ENCODE measurements around the gene AHNAK. TPM values are rescaled to one million over a fixed set of nuclear protein-coding genes. Genes with fewer than 3 reads are reported as not detected.
A peak's percentile ranks its signal among the peaks of the same experiment; 100 is the strongest.

Gene AHNAK
- total RNA-seq, 1 donor from 2014 or later, result 479 TPM

DNA sequence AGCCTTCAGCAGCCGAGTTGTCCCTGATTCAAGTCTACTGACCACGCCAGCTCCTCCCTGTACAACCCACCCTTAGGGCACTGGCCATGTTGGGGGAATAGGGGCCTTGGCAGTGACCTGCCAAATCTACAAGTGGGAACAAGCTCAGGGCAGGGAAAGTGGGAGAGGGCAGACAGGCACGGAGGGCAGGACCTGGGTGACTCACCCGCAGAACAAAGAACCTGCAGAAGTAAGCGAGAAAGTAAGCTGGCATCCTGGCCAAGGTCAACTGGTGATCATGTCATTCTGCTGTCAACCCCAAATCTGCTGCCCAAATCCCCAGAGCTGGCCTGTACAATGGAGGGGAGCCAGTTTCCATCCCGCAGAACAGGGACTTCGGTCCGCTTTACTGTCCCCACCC, 135.6 kb downstream of the AHNAK start:
- no peak for DNase-seq (ENCODE audit: low read depth, low spot score)

DNA sequence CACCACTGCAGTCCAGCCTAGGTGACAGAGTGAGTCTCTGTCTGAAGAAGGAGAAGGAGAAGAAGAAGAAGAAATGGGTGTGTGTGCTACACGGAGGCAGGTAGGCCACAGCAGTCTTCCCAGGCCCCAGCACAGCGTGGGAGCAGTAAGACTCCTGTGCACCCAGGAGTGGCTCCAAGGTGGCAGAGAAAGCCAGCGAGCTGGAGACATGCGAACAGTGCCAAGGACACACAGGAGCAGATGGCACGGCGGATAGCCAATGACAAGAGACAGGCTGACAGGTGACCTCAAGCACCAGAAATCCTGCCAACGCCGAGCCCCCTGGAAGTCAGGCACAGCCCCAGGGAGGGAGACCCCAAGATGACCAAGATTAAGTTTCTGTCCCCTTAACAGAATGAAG, 136.8 kb downstream of the AHNAK start:
- DNase-seq (ENCODE audit: low read depth, low spot score), result no peak

DNA sequence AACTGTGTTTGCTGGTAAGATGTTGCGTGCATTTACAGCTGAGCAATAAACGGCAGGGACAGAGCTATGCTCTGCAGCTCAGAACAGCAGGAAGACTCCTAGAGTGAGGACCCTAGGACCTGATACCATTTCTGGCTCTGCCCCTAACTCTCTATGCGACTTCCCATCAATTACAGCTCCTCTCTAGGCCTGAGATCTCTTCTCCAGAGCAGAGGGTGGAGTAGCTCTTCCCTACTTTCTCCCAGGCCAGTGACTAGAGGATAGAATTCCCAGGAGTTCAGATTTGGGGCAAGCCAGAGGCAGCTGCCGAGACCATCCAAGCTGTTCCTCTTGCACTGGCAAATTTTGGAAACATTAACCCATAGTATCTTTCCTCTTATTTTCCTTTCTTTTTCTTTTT, 140.6 kb downstream of the AHNAK start:
- no peak for DNase-seq (ENCODE audit: low read depth, low spot score)

DNA sequence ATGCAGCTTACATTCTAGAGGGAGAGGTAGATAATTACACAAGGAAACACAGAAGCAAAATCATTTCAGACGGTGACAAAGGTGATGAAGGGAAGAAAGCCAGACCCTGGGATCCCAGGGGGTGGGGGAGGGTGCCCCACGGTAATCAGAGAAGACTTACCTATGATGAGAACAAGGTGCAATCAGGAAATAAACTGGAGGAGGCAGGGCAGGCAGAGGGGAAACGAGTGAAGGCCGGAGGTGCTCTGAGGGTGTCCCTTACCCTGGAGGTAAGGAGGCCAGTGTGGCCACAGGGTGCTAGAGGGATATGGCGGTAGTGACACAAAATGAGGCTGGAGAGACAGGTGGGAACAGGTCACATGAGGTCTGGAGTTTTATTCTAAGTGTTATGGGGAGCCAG, 141.7 kb downstream of the AHNAK start:
- no peak for DNase-seq (ENCODE audit: low read depth, low spot score)

DNA sequence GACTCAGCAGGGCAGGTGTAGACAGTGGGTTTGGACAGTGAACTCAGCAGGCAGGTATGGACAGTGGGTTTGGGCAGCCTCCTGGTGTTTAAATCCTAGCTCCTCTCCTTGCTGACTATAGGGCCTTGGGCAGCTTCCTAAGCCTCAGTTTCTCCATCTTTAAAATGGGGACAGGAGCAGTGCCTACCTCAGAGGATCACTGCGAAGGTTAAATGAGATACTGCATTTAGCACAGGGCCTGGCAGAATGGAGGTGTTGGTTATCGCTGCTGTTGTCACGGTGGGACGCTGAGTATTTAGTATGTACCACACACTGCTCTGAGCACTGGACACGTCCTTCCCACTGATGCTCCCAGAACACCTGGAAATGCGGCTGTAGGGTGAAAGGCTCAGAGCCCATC, 142.2 kb downstream of the AHNAK start:
- no peak for DNase-seq (ENCODE audit: low read depth, low spot score)

DNA sequence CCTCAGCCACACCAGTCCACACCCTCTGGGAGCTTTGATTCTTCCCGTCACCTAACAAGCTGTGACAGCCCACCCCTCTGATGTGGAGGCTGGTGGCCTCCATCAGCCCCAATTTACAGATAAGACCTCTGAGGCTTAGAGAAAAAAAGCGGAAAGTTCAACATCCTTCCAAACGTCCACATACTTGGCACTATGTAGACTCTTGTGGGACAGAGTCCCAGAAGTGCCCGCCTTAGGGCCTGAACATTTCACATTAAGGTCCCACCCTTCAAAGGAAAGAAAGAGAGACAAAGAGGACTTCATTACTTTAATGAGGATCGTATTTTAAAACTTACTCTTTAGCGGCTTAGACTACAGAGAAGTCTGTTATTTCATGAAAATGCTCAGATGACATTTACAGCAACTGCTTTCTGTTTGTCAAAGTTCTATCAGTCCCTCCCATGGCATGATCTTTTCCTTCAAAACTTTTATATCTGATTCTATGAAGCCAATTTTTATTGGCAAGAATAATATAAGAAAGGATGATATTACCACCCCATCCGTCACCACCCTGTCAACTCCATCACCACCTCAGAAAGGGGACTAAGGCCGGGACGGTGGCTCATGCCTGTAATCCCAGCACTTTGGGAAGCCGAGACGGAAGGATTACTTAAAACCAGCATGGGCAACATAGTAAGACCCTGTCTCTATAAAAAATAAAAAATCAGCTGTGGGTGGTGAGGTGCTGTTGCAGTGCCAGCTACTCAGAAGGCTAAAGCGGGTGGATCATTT, 143.5 kb downstream of the AHNAK start:
- DNase-seq (ENCODE audit: low read depth, low spot score), result no peak

DNA sequence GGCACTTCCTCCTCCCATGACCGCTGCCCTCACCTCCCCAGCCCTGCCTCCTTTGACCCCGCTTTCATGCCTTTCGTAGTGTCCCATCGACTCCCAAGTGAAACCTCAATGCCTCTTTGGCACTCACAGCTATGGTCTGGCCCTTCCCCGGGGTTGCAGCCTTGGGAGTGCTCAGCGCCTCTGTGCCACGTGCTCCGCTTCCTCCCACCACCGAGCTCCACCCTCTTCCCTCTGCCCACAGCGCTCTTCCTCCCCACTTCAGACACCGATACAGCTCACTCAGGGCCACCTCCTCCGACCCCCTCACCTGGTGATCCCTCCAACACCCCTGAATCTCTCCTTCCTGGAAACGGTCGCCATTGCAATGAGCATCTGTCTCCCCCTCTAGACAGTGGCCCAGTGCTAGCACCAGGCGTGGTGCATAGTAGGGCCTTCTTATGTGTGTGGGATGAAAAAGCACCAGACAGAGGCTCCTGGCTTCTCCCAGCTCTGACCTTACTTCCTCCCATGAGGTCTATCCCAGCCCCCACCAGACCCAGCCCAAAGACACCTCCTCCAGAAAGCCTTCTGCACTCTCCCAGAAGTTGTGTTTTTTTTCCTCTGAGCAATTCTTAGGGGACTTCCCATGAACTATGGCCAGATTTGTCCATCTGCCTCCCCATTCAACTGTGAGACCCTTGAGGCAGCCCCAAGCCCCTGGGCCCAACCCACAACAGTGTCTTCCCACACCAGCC, 144.2 kb downstream of the AHNAK start:
- no peak for DNase-seq (ENCODE audit: low read depth, low spot score)

DNA sequence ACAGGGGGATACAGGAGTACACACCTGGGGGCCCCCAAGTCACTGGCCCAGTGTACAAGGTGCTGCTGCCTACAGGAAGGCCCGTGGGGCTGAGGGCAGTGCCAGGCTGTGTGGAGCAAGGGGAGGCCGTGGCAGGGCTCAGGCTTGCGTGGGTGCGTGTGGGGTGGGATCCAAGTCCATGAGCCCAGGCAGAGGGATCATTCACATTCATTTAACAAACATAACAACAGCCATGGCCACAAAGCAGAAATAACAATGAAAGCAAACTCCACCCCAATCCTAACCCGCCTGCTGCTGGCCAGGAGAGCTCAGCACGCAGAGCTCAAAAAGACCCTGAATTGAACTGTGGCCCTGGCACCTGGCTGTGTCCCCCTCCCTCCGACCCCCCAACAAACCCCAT, 144.8 kb downstream of the AHNAK start:
- DNase-seq (ENCODE audit: low read depth, low spot score), result no peak

DNA sequence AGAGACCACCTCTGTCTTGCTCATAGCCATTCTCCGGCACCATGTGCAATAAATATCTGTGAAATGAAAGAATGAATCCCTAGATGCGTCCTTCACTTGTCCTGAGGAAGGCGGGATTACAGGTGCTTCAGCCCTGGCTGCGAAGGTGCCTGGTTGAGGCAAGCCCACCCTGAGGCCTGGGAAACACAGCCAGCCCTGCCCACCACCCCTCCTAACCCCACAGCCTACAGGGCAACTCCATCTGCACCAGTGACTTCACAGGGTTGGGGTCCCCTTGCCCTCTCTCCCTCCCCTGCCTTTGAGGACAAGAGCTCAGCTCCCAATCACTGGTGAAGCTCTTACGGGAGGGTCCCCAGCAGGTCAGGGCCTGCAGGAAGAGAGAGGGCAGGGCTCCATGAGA, 145.2 kb downstream of the AHNAK start:
- DNase-seq (ENCODE audit: low read depth, low spot score), result no peak

DNA sequence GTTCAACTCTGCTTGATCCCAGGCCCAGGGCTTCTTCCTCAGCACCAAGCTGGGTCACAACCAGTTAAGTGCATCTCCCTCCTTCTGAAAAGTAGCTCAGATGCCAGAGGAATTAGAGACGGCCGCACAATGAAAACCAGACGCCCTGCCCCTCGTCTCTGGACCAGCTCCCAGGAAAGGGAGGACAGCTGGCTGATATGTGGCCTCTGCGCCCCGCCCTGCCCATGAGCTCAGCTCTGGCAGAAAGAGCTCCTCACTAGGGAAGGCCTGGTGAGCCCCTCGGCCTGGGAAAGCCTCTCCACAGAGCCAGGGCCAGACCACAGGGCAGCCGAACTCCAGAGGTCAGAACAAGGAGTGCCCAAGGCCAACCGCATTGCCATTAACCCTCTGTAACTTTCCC, 145.8 kb downstream of the AHNAK start:
- no peak for DNase-seq (ENCODE audit: low read depth, low spot score)

DNA sequence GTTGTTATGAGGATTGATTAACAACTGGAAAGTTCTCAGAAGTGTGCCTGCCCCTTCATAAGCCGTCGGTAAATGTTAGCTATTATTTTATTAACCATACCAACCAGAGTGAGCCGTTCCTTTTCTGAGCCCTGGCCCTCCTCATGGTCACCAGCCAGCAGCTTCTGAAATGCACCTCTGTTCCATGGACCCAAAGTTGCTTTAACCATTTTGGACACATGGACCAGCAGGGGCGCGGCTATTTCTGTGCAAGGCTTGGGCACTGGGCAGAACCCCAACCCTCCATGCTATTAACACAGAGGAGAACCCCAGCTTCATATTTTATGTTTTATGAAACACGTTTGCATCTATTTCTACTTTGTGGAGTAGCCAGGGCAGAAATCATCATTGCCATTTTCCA, 146.3 kb downstream of the AHNAK start:
- no peak for DNase-seq (ENCODE audit: low read depth, low spot score)

DNA sequence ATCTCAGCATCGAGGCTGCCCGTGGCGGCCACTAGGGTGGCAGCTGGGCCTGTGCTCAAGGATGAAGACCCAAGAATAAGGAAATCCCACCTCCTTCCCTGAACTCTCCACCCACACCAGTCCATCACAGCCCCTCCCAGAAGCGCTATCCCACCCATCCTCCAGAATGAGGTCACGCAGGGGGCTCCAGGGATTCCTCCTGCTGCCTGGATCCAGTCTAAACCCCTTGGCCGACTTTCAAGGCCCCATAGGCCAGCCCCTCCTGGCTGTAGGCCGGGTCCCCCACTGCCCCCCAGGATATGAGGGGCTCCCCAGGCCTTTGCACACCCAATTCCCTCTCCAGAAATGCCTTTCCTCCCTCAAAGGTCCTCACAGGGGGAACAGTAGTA, 146.7 kb downstream of the AHNAK start:
- no peak for DNase-seq (ENCODE audit: low read depth, low spot score)

DNA sequence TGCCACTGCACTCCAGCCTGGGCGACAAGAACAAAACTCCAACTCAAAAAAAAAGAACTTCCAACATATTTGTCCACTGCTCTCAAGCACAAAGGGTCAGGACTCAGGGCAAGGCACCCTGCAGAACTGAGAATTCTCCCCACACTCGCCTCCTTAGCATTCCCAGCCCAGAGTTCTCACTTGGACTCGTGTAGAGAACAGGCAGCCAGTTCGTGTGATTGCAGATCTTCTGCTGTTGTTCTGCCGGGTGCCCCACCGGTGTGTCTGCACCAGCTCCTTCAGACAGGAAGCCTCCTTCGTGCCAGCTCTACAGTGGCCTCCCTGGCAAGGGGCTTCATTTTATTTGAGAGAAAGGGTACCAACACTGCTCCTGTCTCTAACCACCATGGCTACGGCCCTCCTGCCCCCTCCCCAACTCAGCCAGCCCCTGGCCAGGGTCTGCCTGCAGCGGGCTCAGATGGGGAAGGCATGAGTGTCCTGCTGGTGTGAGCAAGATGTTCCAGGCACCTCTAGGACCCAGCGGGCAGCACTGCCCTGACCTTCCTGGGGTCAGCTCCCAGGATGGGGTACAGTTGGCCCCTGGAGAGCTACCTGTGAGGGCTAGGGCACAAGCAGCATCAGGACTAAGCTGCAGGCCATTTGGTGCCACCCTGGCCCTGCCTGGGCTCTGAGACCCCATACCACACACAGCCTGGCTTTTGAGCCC, 147.3 kb downstream of the AHNAK start:
- DNase-seq (ENCODE audit: low read depth, low spot score), result no peak

DNA sequence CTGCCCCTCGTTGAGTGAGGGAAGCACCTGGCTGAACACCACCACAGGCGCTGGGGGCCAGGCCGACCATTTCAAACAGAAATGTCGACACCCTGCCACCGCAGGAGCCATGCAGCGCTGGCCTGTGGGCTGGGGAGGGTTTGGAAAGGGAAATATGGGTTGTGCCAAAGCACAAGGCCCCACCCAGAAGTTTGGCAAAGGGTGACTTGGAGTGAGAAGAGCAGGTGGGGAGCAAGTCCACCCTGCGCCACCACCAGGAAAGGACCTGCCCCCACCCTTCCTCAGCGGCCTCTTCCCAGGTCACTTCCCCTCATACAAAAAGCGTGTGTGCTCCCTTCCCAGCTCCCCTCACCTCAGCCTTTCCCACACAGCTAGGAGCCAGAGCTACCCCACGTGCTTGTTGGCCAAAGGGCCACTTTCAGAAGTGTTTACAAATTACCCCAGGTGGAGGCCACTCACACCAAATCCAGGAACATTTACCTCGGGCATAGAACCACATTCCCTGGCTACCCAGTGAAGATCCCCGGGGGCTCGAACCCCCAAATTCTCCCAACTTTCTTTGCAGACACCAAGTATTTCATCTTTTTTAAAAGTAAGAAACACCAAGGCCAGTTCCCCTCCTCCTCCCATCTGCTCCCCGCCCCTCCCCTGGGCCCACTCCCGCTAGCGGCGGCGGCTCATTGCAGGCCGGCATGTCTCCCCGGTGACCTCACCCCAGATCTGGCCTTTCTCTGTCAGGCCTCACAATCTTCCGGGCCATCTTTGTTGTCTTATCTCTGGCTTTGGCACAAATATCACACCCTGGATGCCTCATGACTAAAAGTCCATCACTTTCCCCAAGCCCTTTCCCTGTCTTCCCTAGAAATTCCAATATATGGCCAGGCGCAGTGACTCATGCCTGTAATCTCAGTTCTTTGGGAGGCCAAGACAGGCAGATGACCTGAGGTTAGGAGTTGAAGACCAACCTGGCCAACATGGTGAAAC, 148.3 kb downstream of the AHNAK start:
- no peak for DNase-seq (ENCODE audit: low read depth, low spot score)

DNA sequence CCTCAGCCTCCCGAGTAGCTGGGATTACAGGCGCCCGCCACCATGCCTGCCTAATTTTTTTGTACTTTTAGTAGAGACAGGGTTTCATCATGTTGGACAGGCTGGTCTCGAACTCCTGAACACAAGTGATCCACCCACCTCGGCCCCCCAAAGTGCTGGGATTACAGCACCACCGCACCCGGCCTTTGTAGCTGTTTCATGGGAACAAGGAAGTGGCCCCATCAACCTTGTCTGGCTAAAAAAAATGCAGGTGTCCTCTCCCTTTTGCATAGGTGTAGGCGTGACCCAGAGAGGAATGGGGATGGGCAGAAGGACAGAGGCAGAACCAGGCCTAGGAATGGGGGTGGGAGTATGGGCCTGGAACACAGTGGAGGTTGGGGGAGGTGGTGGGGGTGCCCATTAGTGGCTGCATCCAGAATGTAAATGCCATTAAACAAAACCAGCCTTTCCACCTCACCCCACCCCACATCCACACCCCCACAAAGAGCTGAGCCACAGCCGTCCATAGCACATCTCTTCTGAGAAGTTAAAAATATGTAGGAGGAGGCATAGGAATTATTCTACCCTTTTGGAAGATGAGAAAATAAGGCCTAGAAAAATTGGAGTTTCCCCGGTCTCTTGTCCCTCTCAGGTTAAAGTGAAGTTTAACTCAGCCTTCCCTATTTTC, 150.6 kb downstream of the AHNAK start:
- no peak for DNase-seq (ENCODE audit: low read depth, low spot score)

DNA sequence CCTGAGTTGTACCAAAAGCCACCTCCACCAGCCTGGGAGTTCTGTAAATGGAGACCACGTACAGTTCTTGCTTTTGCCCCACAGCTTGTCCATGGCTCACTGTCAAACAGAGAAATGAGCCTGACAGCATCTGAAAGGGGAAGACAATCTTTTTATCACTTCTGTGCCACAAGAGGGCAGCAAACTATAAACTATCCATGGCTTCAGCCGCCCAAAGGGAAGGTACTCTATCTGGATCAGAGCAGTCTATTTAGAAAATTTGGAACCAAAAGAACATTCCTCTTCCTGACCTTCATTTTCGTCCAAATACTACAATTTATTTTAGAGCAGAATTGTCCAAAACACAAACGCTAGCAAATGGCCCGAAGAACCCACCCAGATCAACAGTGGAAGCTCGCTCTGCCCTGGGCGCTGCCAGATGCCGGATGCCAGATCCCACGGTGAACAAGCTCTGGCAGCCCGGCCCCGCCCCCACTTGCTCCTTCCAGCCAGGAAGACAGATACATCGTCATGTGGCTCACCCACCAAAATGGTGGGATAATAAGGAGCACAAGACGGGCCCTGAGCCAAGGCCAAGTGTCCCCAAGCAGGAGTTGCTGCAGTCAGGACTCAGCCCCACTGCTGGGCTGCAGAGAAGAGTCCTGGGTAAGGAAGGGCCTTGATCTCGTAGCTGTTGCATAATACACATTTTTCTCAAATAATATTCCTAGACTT, 151.6 kb downstream of the AHNAK start:
- peak; percentile 53 for DNase-seq (ENCODE audit: low read depth, low spot score)

DNA sequence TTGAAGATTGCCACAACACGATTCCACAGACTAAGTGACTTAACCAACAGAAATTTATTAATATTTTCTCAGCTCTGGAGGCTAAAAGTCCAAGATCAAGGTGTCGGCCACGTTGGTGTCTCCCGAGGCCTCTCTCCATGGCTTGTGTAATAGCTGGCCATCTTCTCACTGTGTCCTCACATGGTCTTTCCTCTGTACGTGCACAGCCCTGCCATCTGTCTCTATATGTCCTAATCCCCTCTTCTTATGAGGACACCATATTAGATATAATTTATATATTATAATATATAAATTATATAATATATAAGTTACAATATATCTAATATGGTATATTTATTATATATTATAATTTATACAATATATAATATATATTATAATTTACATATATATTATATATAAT, 152.9 kb downstream of the AHNAK start:
- no peak for DNase-seq (ENCODE audit: low read depth, low spot score)

DNA sequence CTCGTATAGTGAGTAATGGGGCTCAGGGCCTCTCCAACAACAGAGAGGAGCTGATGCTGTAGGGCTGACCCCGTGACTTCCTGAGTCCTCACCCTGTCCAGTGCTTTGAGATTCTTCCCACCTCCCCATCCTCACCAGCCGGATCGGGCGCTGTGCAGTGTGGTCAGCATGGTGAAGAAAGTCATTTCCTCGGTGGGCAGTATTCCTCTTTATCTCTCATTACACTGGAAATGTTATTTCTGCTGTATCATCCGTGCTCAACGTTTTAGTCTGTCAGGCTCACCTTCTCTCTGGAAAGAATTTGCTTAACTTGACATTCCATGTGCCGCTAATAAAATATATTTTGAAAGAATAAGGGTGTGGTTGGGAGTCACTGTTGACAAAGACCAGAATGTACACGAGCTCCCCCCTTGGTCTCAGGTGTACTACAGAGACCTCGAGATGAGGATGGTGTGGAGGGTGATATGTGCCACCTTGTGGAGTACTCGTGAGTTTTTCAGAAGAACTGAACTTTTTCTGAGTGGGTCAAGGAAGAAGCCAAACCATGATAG, 153.5 kb downstream of the AHNAK start:
- DNase-seq (ENCODE audit: low read depth, low spot score), result no peak

DNA sequence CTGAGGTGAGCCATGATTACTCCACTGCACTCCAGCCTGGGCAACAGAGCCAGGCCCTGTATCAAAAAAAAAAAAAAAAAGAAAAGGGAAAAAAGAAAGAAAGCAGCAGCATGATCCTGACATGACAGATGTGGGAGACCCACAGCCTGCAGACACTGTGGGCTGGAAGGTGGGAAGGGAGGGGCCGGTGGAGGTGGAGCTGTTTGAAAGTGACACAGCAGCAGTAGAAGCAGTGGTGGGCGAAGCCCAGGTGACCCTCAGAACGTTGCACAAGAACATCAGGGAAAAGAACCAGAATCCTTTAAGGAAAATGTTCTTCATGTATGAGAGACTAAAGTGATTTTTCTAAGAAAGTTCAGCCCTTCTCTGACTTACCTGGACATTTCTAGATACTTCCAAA, 154.1 kb downstream of the AHNAK start:
- no peak for DNase-seq (ENCODE audit: low read depth, low spot score)

All from pulmonary artery endothelial cell (primary cell).